NCI-H345 treated with DMSO at 0.1 percent for 48 hours (cell line): ENCODE data around the gene LILRB1.
"Not testable (repeated sequence)": the region's sequence is repeated elsewhere in the genome, so short reads cannot be mapped to it uniquely, and the experiment has no call there.

Experiments used
- DNase-seq: peaks from one replicate; lab custom pipeline; 2025; ENCODE audit not compliant: unreplicated experiment; lab: John Stamatoyannopoulos, UW

LILRB1 gene

GRCh38 chr19:54624934-54625730, 5.2 kb upstream of the LILRB1 start:
- not testable (repeated sequence) for DNase-seq

- DNase-seq = no peak
Observed at GRCh38 chr19:54626757-54627156, 3.5 kb upstream of the LILRB1 start.

- DNase-seq = not testable (repeated sequence)
Observed at GRCh38 chr19:54627912-54628311, 2.4 kb upstream of the LILRB1 start.

- no peak for DNase-seq
Observed at GRCh38 chr19:54630782-54631181, 498 bp downstream of the LILRB1 start.

GRCh38 chr19:54631489-54632337, 1.4 kb downstream of the LILRB1 start:
- DNase-seq = not testable (repeated sequence)

- not testable (repeated sequence) for DNase-seq
Observed at GRCh38 chr19:54632517-54632916, 2.2 kb downstream of the LILRB1 start.

- DNase-seq = no peak
Observed at GRCh38 chr19:54633401-54633800, 3.1 kb downstream of the LILRB1 start.

- not testable (repeated sequence) for DNase-seq
Observed at GRCh38 chr19:54636081-54636480, 5.8 kb downstream of the LILRB1 start.

GRCh38 chr19:54638683-54639082, 8.4 kb downstream of the LILRB1 start:
- DNase-seq = no peak

GRCh38 chr19:54642953-54643352, 12.7 kb downstream of the LILRB1 start:
- not testable (repeated sequence) for DNase-seq

- not testable (repeated sequence) for DNase-seq
Observed at GRCh38 chr19:54643583-54643982, 13.3 kb downstream of the LILRB1 start.

GRCh38 chr19:54644056-54644455, 13.8 kb downstream of the LILRB1 start:
- no peak for DNase-seq

- DNase-seq = no peak
Observed at GRCh38 chr19:54646331-54646841, 16.1 kb downstream of the LILRB1 start.

GRCh38 chr19:54648129-54648528, 17.8 kb downstream of the LILRB1 start:
- DNase-seq = no peak

GRCh38 chr19:54650108-54650655, 19.9 kb downstream of the LILRB1 start:
- no peak for DNase-seq

- DNase-seq = no peak
Observed at GRCh38 chr19:54653181-54653809, 23.0 kb downstream of the LILRB1 start.

- DNase-seq = no peak
Observed at GRCh38 chr19:54654447-54655321, 24.4 kb downstream of the LILRB1 start.

- no peak for DNase-seq
Observed at GRCh38 chr19:54659300-54659699, 29.0 kb downstream of the LILRB1 start.

GRCh38 chr19:54660306-54660705, 30.0 kb downstream of the LILRB1 start:
- no peak for DNase-seq

- no peak for DNase-seq
Observed at GRCh38 chr19:54660964-54661363, 30.7 kb downstream of the LILRB1 start.
